HepG2 (cell line): ENCODE measurements around the gene TCFL5. TPM values are rescaled to one million over a fixed set of nuclear protein-coding genes. Genes with fewer than 3 reads are reported as not detected.

ENCODE experiments used
- ATAC-seq: fragments of 200-7000 bp; cut with Tn5 transposase; 3 replicates; pipeline ENCODE4 v1.9.1; 2020; ENCODE audit warnings: mild to moderate bottlenecking, moderate library complexity
- BruUV-seq: library from RNA; stranded (reverse); fragments of 400-500 nt; replicated peaks from 2 replicates; lab custom pipeline; 2021; lab: Mats Ljungman, UMichigan
- CTCF ChIA-PET: fragments of 300-600 bp; formaldehyde crosslinking; extraction: SDS; loops from one replicate; lab custom pipeline; 2021; ENCODE audit warnings: low total read pairs, inconsistent platforms, low intra/inter-chr PET ratio; lab: Yijun Ruan, JAX
- POLR2A ChIA-PET: fragments of 350-600 bp; sonication (Branson Sonifier 250); formaldehyde crosslinking; loops from one replicate; lab custom pipeline; 2020; ENCODE audit warnings: antibody characterized with exemption, inconsistent platforms; lab: Yijun Ruan, JAX
- DNase-seq: peaks from one replicate; pipeline ENCODE4 v3.0.0-alpha.2; 2015; ENCODE audit warnings: low spot score
- FAIRE-seq: peaks from 3 replicates; lab custom pipeline; 2011; peaks lifted over from hg19 to GRCh38; lab: Jason Lieb, UNC
- H2AFZ ChIP-seq: one replicate; pipeline ENCODE4 v1.6.1; 2011; ENCODE audit warnings: low read length, inconsistent platforms
- H3K27ac ChIP-seq: fragments of 300-600 bp; 3 replicates; pipeline ENCODE4 v1.8.0; 2011; ENCODE audit warnings: mixed run types, mild to moderate bottlenecking, mixed read lengths, low read length, inconsistent platforms; ENCODE audit not compliant: insufficient read depth; ENCODE audit errors: extremely low read length
- H3K27me3 ChIP-seq, 2 experiments: fragments of 200-600 bp in 1 of 2; 2 replicates in 1 of 2; 3 replicates in 1 of 2; pipeline versions ENCODE4 v1.6.0 to v1.8.0; 2011; ENCODE audit warnings: low read length in 2 of 2, mild to moderate bottlenecking in 2 of 2, moderate library complexity in 2 of 2, inconsistent platforms in 1 of 2; ENCODE audit not compliant: insufficient read depth in 2 of 2, control insufficient read depth in 1 of 2
- H3K36me3 ChIP-seq, 2 experiments: fragments of 200-600 bp in 1 of 2; replicated peaks in 1 of 2; 2 replicates in 1 of 2; 3 replicates in 1 of 2; pipeline versions ENCODE4 v1.5.1 to v1.8.0; 2011; ENCODE audit warnings: low read length in 2 of 2, inconsistent platforms in 1 of 2; ENCODE audit not compliant: insufficient read depth in 2 of 2, control insufficient read depth in 1 of 2
- H3K4me1 ChIP-seq: 2 replicates; pipeline ENCODE4 v1.5.1; 2012; ENCODE audit warnings: low read length, inconsistent platforms; ENCODE audit not compliant: insufficient read depth
- H3K4me2 ChIP-seq: 2 replicates; pipeline ENCODE4 v1.6.0; 2011; ENCODE audit warnings: low read depth, low read length, inconsistent platforms
- H3K4me3 ChIP-seq, 3 experiments: fragments of 200-600 bp in 1 of 3; sonication (generic), shearing (Covaris generic) in 1 of 3; replicated peaks in 1 of 3; 2 replicates each; pipeline ENCODE4 v1.5.1; 2011 to 2016; ENCODE audit warnings: low read length in 3 of 3, inconsistent platforms in 2 of 3, low read depth in 2 of 3, mild to moderate bottlenecking in 2 of 3, control low read depth in 1 of 3, mixed read lengths in 1 of 3; ENCODE audit not compliant: insufficient read depth in 1 of 3
- H3K79me2 ChIP-seq: one replicate; pipeline ENCODE4 v1.6.1; 2011; ENCODE audit warnings: low read length, inconsistent platforms; ENCODE audit not compliant: insufficient read depth
- H3K9ac ChIP-seq: 2 replicates; pipeline ENCODE4 v1.6.0; 2011; ENCODE audit warnings: mild to moderate bottlenecking, low read depth, low read length, inconsistent platforms; ENCODE audit not compliant: insufficient read depth
- H3K9me3 ChIP-seq: 2 replicates; pipeline ENCODE4 v1.5.1; 2012; ENCODE audit warnings: mild to moderate bottlenecking, low read length
- H4K20me1 ChIP-seq: 2 replicates; pipeline ENCODE4 v1.6.0; 2011; ENCODE audit warnings: inconsistent platforms, mild to moderate bottlenecking, low read length, moderate library complexity; ENCODE audit not compliant: insufficient read depth
- CBX5 ChIP-seq: sonication (generic); formaldehyde crosslinking; IDR thresholded peaks from 2 replicates; pipeline ENCODE4 v1.4.0; 2020; ENCODE audit warnings: missing genetic modification reagents, borderline replicate concordance
- CC2D1A ChIP-seq: sonication (generic); formaldehyde crosslinking; IDR thresholded peaks from 2 replicates; pipeline ENCODE4 v1.8.1; 2023; ENCODE audit warnings: mild to moderate bottlenecking, missing genetic modification reagents
- FOXO4 ChIP-seq: sonication (generic); formaldehyde crosslinking; conservative IDR thresholded peaks from 2 replicates; pipeline ENCODE4 v1.8.1; 2023; ENCODE audit warnings: missing genetic modification reagents
- HCFC1 ChIP-seq: fragments of 150-350 bp; IDR thresholded peaks from 2 replicates; pipeline ENCODE4 v1.6.1; 2014; ENCODE audit warnings: low read depth, low read length
- IRX3 ChIP-seq: sonication (generic); formaldehyde crosslinking; IDR thresholded peaks from 2 replicates; pipeline ENCODE4 v1.8.1; 2023; ENCODE audit warnings: mild to moderate bottlenecking, low read depth, missing genetic modification reagents, borderline replicate concordance
- ISL2 ChIP-seq: sonication (generic); formaldehyde crosslinking; IDR thresholded peaks from 2 replicates; pipeline ENCODE4 v1.5.0; 2020; ENCODE audit warnings: missing genetic modification reagents
- MAFK ChIP-seq, 2 experiments: IDR thresholded peaks in 1 of 2; conservative IDR thresholded peaks in 1 of 2; 2 replicates each; pipeline ENCODE4 v1.6.1; 2011; ENCODE audit warnings: improper control_type of control experiment in 2 of 2, low read length in 2 of 2
- RBM22 ChIP-seq: fragments of 200-400 bp; formaldehyde crosslinking; optimal IDR thresholded peaks from 2 replicates; pipeline ENCODE3; 2017; ENCODE audit warnings: mild to moderate bottlenecking, low read length, moderate library complexity
- RBM39 ChIP-seq: fragments of 200-400 bp; formaldehyde crosslinking; IDR thresholded peaks from one replicate; pipeline ENCODE4 v1.6.1; 2018; ENCODE audit warnings: antibody characterized with exemption, mild to moderate bottlenecking, low read depth, low read length; ENCODE audit not compliant: poor library complexity, severe bottlenecking
- SPEN ChIP-seq: sonication (generic); formaldehyde crosslinking; IDR thresholded peaks from 2 replicates; pipeline ENCODE4 v1.5.1; 2020; ENCODE audit warnings: low read depth, mild to moderate bottlenecking, missing genetic modification reagents
- TFAP4 ChIP-seq: sonication (generic); IDR thresholded peaks from 2 replicates; pipeline ENCODE4 v1.6.1; 2016; ENCODE audit warnings: low read depth, borderline replicate concordance
- ZBED4 ChIP-seq: sonication (generic); formaldehyde crosslinking; IDR thresholded peaks from 2 replicates; pipeline ENCODE4 v1.4.0; 2020; ENCODE audit warnings: missing genetic modification reagents, borderline replicate concordance
- ZBTB7A ChIP-seq: sonication (generic); formaldehyde crosslinking; IDR thresholded peaks from 2 replicates; pipeline ENCODE4 v1.8.0; 2022; ENCODE audit warnings: mild to moderate bottlenecking, missing genetic modification reagents
- ZBTB8A ChIP-seq: sonication (generic); formaldehyde crosslinking; IDR thresholded peaks from 2 replicates; pipeline ENCODE4 v1.4.0; 2020; ENCODE audit warnings: mild to moderate bottlenecking, low read depth, missing genetic modification reagents, borderline replicate concordance
- ZFY ChIP-seq: sonication (generic); formaldehyde crosslinking; IDR thresholded peaks from 2 replicates; pipeline ENCODE4 v1.4.0; 2020; ENCODE audit warnings: missing genetic modification reagents
- ZMYM3 ChIP-seq: sonication (generic); formaldehyde crosslinking; IDR thresholded peaks from 2 replicates; pipeline ENCODE4 v1.5.1; 2020; ENCODE audit warnings: mild to moderate bottlenecking, missing genetic modification reagents
- WGBS: methylation state at CpG from one replicate; pipeline ENCODE4 v1.1.6; 2017; ENCODE audit warnings: low lambda C conversion rate; 5-methylcytosine and 5-hydroxymethylcytosine counted together
- in situ Hi-C: cut with HindIII; loops from 2 replicates; pipeline ENCODE4 v1.10.0; 2017; ENCODE audit warnings: low pct_unique_long_range_greater_than_20kb; ENCODE audit not compliant: extremely low pct_ligation_motif_present
- intact Hi-C: fragments of 100-400 bp; cut with micrococcal nuclease; formaldehyde crosslinking; loops from one replicate; pipeline ENCODE4 v1.10.0; 2022; ENCODE audit not compliant: unreplicated experiment
- polyA plus RNA-seq, 8 experiments: library from polyadenylated mRNA; depleted of rRNA in 3 of 8; stranded (reverse) in 7 of 8; unstranded in 1 of 8; fragments of >200 nt; fragmentation: Illumina TruSeq in 4 of 8; extraction: Trizol in 4 of 8; gene quantifications; 2 replicates each; pipeline versions ENCODE4 v1.2.1 to v1.2.3, GENCODE V29; 2011 to 2016; ENCODE audit warnings: low read depth in 4 of 8, missing spikeins in 1 of 8, mixed read lengths in 1 of 8; ENCODE audit not compliant: insufficient read depth in 1 of 8
- total RNA-seq, 5 experiments: library from RNA; depleted of rRNA; stranded (reverse); fragments of >200 nt; fragmentation: Illumina TruSeq; extraction: Trizol; gene quantifications; 2 replicates each; pipeline ENCODE4 v1.2.3, GENCODE V29; 2016; ENCODE audit warnings: low read depth in 1 of 5

Gene TCFL5
- total and polyA plus RNA-seq, 2 of the 13 experiments (the other 11 are each of a cell fraction or from before 2014, with no cell fraction given) = 14.8 to 20.0 TPM

GRCh38 chr20:62910777-62911497, 49.3 kb upstream of the TCFL5 start (continued):
- TF ChIP-seq ZBTB7A (CRISPR knock-in tag) (0 out of 2 replicates have a peak, but pooled peaks have one; percentile 23), MAFK (conservative IDR thresholded peaks at IDR 0.05 in 1 of 2, IDR thresholded peaks at IDR 0.05 in 1 of 2; ENCODE audit: low read length in 2 of 2) (no peak), SPEN (CRISPR knock-in tag) (0 out of 2 replicates have a peak, but pooled peaks have one; percentile 16), RBM39 (no peak), FOXO4 (CRISPR knock-in tag) (no peak), CC2D1A (CRISPR knock-in tag) (no peak), ZMYM3 (no peak), IRX3 (CRISPR knock-in tag) (no peak)
- TF ChIP-seq, all 625 proteins: peak for 13

- intact Hi-C loops = no loop called here
- TF ChIP-seq TFAP4 (no peak), HCFC1 (no peak), RBM22 (peak; percentile 92), ISL2 (CRISPR knock-in tag) (no peak), ZBED4 (CRISPR knock-in tag) (no peak), ZFY (CRISPR knock-in tag) (no peak), CBX5 (CRISPR knock-in tag) (0 out of 2 replicates have a peak, but pooled peaks have one; percentile 28), ZBTB8A (CRISPR knock-in tag) (no peak)
Observed at GRCh38 chr20:62910217-62910766, 48.7 kb upstream of the TCFL5 start.

More at GRCh38 chr20:62910217-62910766, 48.7 kb upstream of the TCFL5 start:
- CTCF ChIA-PET = no interaction called here
- Histone ChIP-seq H2AFZ (no peak overlapping the region), H4K20me1 (peaks cover 72% of the 10 kb centered on the region), H3K9me3 (no peaks in the 10 kb centered on the region), H3K79me2 (peaks cover 83% of the 10 kb centered on the region), H3K4me2 (no peak overlapping the region), H3K9ac (no peak overlapping the region), H3K27me3 (no peaks in the 10 kb centered on the region), H3K27ac (no peak overlapping the region), H3K4me3 (no peak overlapping the region), H3K4me1 (peaks cover 28% of the 10 kb centered on the region), H3K36me3 (peaks cover 75 to 84% of the 10 kb centered on the region in 2 experiments)
- WGBS = 95% methylated on average over 11 of the region's 11 CpGs
- no TSS peak for BruUV-seq
- POLR2A ChIA-PET = no interaction called here
- in situ Hi-C loops = no loop called here
- no peak for DNase-seq
- ATAC-seq = no peak
- FAIRE-seq = no peak
